ENCODE data around the gene SLC2A4. TPM values are rescaled to one million over a fixed set of nuclear protein-coding genes. Genes with fewer than 3 reads are reported as not detected.
"Not testable (repeated sequence)": the region's sequence is repeated elsewhere in the genome, so short reads cannot be mapped to it uniquely, and the experiment has no call there.

Gene SLC2A4
- total RNA-seq, 1 donor from 2014 or later, result 6.1 TPM

GRCh38 chr17:7330638-7331015, 49.1 kb downstream of the SLC2A4 start:
- no peaks in the 10 kb centered on the region for H3K27me3 Mint-ChIP-seq (ENCODE audit: low read depth)
- no peak for TF ChIP-seq CTCF (conservative IDR thresholded peaks at IDR 0.05)
- H3K9me3 Mint-ChIP-seq, result no peaks in the 10 kb centered on the region
- H3K27ac Mint-ChIP-seq (ENCODE audit: unreplicated experiment), result peak overlapping the region; percentile 99
- no peak for DNase-seq (ENCODE audit: low read depth, low spot score)
- peak overlapping the region; percentile 91 for H3K4me3 Mint-ChIP-seq
- H3K36me3 Mint-ChIP-seq (ENCODE audit: low read depth), result no peaks in the 10 kb centered on the region
- H3K4me1 Mint-ChIP-seq, result peaks cover 22% of the 10 kb centered on the region

- H3K27ac Mint-ChIP-seq (ENCODE audit: unreplicated experiment), result no peak overlapping the region
These were observed 50.6 kb downstream of the SLC2A4 start for GRCh38 chr17:7332111-7332510.

GRCh38 chr17:7332600-7333069, 51.1 kb downstream of the SLC2A4 start:
- peaks cover 22% of the 10 kb centered on the region for H3K4me1 Mint-ChIP-seq
- H3K4me3 Mint-ChIP-seq, result peak overlapping the region; percentile 20
- not testable (repeated sequence) for DNase-seq (ENCODE audit: low read depth, low spot score); H3K9me3 Mint-ChIP-seq; H3K27ac Mint-ChIP-seq (ENCODE audit: unreplicated experiment); H3K27me3 Mint-ChIP-seq (ENCODE audit: low read depth); H3K36me3 Mint-ChIP-seq (ENCODE audit: low read depth)

More at GRCh38 chr17:7332111-7332510, 50.6 kb downstream of the SLC2A4 start:
- H3K9me3 Mint-ChIP-seq, result no peaks in the 10 kb centered on the region
- TF ChIP-seq CTCF (conservative IDR thresholded peaks at IDR 0.05), result no peak
- peaks cover 22% of the 10 kb centered on the region for H3K4me1 Mint-ChIP-seq
- DNase-seq (ENCODE audit: low read depth, low spot score), result no peak
- H3K4me3 Mint-ChIP-seq, result peak overlapping the region; percentile 20
- H3K27me3 Mint-ChIP-seq (ENCODE audit: low read depth), result no peaks in the 10 kb centered on the region
- H3K36me3 Mint-ChIP-seq (ENCODE audit: low read depth), result no peaks in the 10 kb centered on the region

GRCh38 chr17:7334938-7335538, 53.5 kb downstream of the SLC2A4 start:
- no peak overlapping the region for H3K4me3 Mint-ChIP-seq
- no peak for TF ChIP-seq CTCF (conservative IDR thresholded peaks at IDR 0.05)
- no peak for DNase-seq (ENCODE audit: low read depth, low spot score)
- H3K36me3 Mint-ChIP-seq (ENCODE audit: low read depth), result no peaks in the 10 kb centered on the region
- H3K27me3 Mint-ChIP-seq (ENCODE audit: low read depth), result no peaks in the 10 kb centered on the region
- H3K27ac Mint-ChIP-seq (ENCODE audit: unreplicated experiment), result no peak overlapping the region
- no peaks in the 10 kb centered on the region for H3K9me3 Mint-ChIP-seq
- H3K4me1 Mint-ChIP-seq, result peaks cover 2% of the 10 kb centered on the region

GRCh38 chr17:7335765-7336164, 54.2 kb downstream of the SLC2A4 start:
- H3K4me1 Mint-ChIP-seq; H3K27me3 Mint-ChIP-seq (ENCODE audit: low read depth); H3K9me3 Mint-ChIP-seq; H3K36me3 Mint-ChIP-seq (ENCODE audit: low read depth); H3K4me3 Mint-ChIP-seq; DNase-seq (ENCODE audit: low read depth, low spot score): not testable (repeated sequence)
- H3K27ac Mint-ChIP-seq (ENCODE audit: unreplicated experiment), result peak overlapping the region; percentile 35

- no peak within 1 kb of the TSS for H3K4me3 Mint-ChIP-seq
- no peak for TF ChIP-seq CTCF (conservative IDR thresholded peaks at IDR 0.05)
- H3K9me3 Mint-ChIP-seq, result no peaks in the 10 kb centered on the region
- H3K36me3 Mint-ChIP-seq (ENCODE audit: low read depth), result no peaks in the 10 kb centered on the region
- peak within 1 kb of the TSS; percentile 35 for H3K27ac Mint-ChIP-seq (ENCODE audit: unreplicated experiment)
- H3K4me1 Mint-ChIP-seq, result no peaks in the 10 kb centered on the region
- no peak for DNase-seq (ENCODE audit: low read depth, low spot score)
- peaks cover 2% of the 10 kb centered on the region for H3K27me3 Mint-ChIP-seq (ENCODE audit: low read depth)
These were observed 55.0 kb downstream of the SLC2A4 start, which contains the start of gene ACAP1 for GRCh38 chr17:7336240-7337175. Gene ACAP1, plus strand, starts transcription at chr17:7336529. Its CDS starts 206 bp downstream, at chr17:7336735.

- not testable (repeated sequence) for H3K36me3 Mint-ChIP-seq (ENCODE audit: low read depth); H3K9me3 Mint-ChIP-seq; H3K27ac Mint-ChIP-seq (ENCODE audit: unreplicated experiment); H3K4me3 Mint-ChIP-seq; H3K27me3 Mint-ChIP-seq (ENCODE audit: low read depth); H3K4me1 Mint-ChIP-seq; DNase-seq (ENCODE audit: low read depth, low spot score)
These were observed 56.1 kb downstream of the SLC2A4 start for GRCh38 chr17:7337600-7337999.

Measured in neural crest cell (in vitro differentiated cells).